Activated CD4-positive, alpha-beta T cell treated with anti-CD3 and anti-CD28 coated beads, Interleukin-2, amount 50 U/mL, for 4 hours (primary cell): ENCODE results near the gene KCNMA1.

Source experiments
- DNase-seq, 2 experiments: peaks; one replicate each; pipeline ENCODE4 v3.0.0-alpha.2; 2020

KCNMA1 gene

GRCh38 chr10:77023396-77023795, 614.2 kb downstream of the KCNMA1 start:
- DNase-seq = no peak

- no peak for DNase-seq
Measured at GRCh38 chr10:77022671-77023070, 614.9 kb downstream of the KCNMA1 start.

GRCh38 chr10:77021966-77022490, 615.6 kb downstream of the KCNMA1 start:
- DNase-seq = no peak

- DNase-seq = no peak
Measured at GRCh38 chr10:77020426-77021040, 617.1 kb downstream of the KCNMA1 start.

- DNase-seq = no peak
Measured at GRCh38 chr10:77016855-77017254, 620.8 kb downstream of the KCNMA1 start.

GRCh38 chr10:77016278-77016815, 621.3 kb downstream of the KCNMA1 start:
- DNase-seq = no peak

- DNase-seq = no peak
Measured at GRCh38 chr10:77015360-77015759, 622.2 kb downstream of the KCNMA1 start.

- DNase-seq = no peak
Measured at GRCh38 chr10:77012812-77013500, 624.7 kb downstream of the KCNMA1 start.

- no peak for DNase-seq
Measured at GRCh38 chr10:77011874-77012811, 625.5 kb downstream of the KCNMA1 start.

- no peak for DNase-seq
Measured at GRCh38 chr10:77010430-77010829, 627.2 kb downstream of the KCNMA1 start.

- DNase-seq = no peak
Measured at GRCh38 chr10:77007834-77008233, 629.8 kb downstream of the KCNMA1 start.

GRCh38 chr10:77006836-77007511, 630.6 kb downstream of the KCNMA1 start:
- no peak for DNase-seq

GRCh38 chr10:77005871-77006270, 631.7 kb downstream of the KCNMA1 start:
- DNase-seq = no peak

GRCh38 chr10:77004917-77005564, 632.6 kb downstream of the KCNMA1 start:
- DNase-seq = no peak

- DNase-seq = no peak
Measured at GRCh38 chr10:77002872-77003271, 634.7 kb downstream of the KCNMA1 start.

- no peak for DNase-seq
Measured at GRCh38 chr10:77001206-77001605, 636.4 kb downstream of the KCNMA1 start.

GRCh38 chr10:76998451-76998850, 639.2 kb downstream of the KCNMA1 start:
- no peak for DNase-seq

- no peak for DNase-seq
Measured at GRCh38 chr10:76997631-76998030, 640.0 kb downstream of the KCNMA1 start.

- no peak for DNase-seq
Measured at GRCh38 chr10:76995023-76995422, 642.6 kb downstream of the KCNMA1 start.

- no peak for DNase-seq
Measured at GRCh38 chr10:76993213-76993612, 644.4 kb downstream of the KCNMA1 start.

GRCh38 chr10:76992467-76992866, 645.1 kb downstream of the KCNMA1 start:
- no peak for DNase-seq

GRCh38 chr10:76991621-76992020, 646.0 kb downstream of the KCNMA1 start:
- DNase-seq = no peak
